ENCODE measurements around the gene PRR23C.

GRCh38 chr3:139084176-139084575 is 39.5 kb upstream of the PRR23C start:
- TF ChIP-seq CTCF (IDR thresholded peaks at IDR 0.05; ENCODE audit: insufficient read depth, low read length, poor library complexity, severe bottlenecking) (no peak), EZH2phosphoT487 (conservative IDR thresholded peaks at IDR 0.05; ENCODE audit: low read length) (no peak)

All from SU-DHL-6 (cell line).